HG02885 (cell line): ENCODE data around the gene ASMT.
"Not testable (repeated sequence)": the region's sequence is repeated elsewhere in the genome, so short reads cannot be mapped to it uniquely, and the experiment has no call there.

Experiments
- ATAC-seq: cut with Tn5 transposase; IDR thresholded peaks from one replicate; pipeline ENCODE4 v1.9.1; 2021; ENCODE audit warnings: mild to moderate bottlenecking; ENCODE audit not compliant: unreplicated experiment, poor library complexity

The ASMT gene

GRCh38 chrX:1646009-1646408, 31.1 kb downstream of the ASMT start:
- no peak for ATAC-seq

- ATAC-seq: no peak
These were observed 34.8 kb downstream of the ASMT start for GRCh38 chrX:1649621-1650020.

- not testable (repeated sequence) for ATAC-seq
These were observed 37.4 kb downstream of the ASMT start for GRCh38 chrX:1652011-1652811.

GRCh38 chrX:1656379-1656778, 41.5 kb downstream of the ASMT start:
- no peak for ATAC-seq

- ATAC-seq: peak; percentile 42
These were observed 42.7 kb downstream of the ASMT start for GRCh38 chrX:1657367-1658070.

- ATAC-seq: no peak
These were observed 43.2 kb downstream of the ASMT start for GRCh38 chrX:1658071-1658491.

GRCh38 chrX:1659664-1660461, 45.0 kb downstream of the ASMT start:
- no peak for ATAC-seq

- ATAC-seq: peak; percentile 88
These were observed 46.4 kb downstream of the ASMT start for GRCh38 chrX:1661048-1661921.

GRCh38 chrX:1661922-1662221, 47.0 kb downstream of the ASMT start:
- ATAC-seq: no peak

- ATAC-seq: no peak
These were observed 52.7 kb downstream of the ASMT start for GRCh38 chrX:1667566-1667965.

GRCh38 chrX:1673337-1673736, 58.5 kb downstream of the ASMT start:
- ATAC-seq: peak; percentile 40

- ATAC-seq: no peak
These were observed 62.0 kb downstream of the ASMT start for GRCh38 chrX:1676866-1677265.

GRCh38 chrX:1679238-1679637, 64.4 kb downstream of the ASMT start:
- ATAC-seq: no peak

GRCh38 chrX:1681439-1681838, 66.6 kb downstream of the ASMT start:
- no peak for ATAC-seq

- ATAC-seq: not testable (repeated sequence)
These were observed 67.0 kb downstream of the ASMT start for GRCh38 chrX:1681856-1682255.

- ATAC-seq: not testable (repeated sequence)
These were observed 67.6 kb downstream of the ASMT start for GRCh38 chrX:1682501-1682900.

- not testable (repeated sequence) for ATAC-seq
These were observed 70.0 kb downstream of the ASMT start for GRCh38 chrX:1684883-1685282.

- ATAC-seq: not testable (repeated sequence)
These were observed 70.6 kb downstream of the ASMT start for GRCh38 chrX:1685444-1685880.

GRCh38 chrX:1686642-1687041, 71.8 kb downstream of the ASMT start:
- ATAC-seq: no peak
